DOHH2 (cell line): ENCODE measurements around the gene LEF1.

ENCODE experiments used
- H3F3A ChIP-seq: fragments of 200-600 bp; sonication (generic), shearing (Covaris generic); 2 replicates; pipeline ENCODE4 v1.6.0; 2016; ENCODE audit warnings: antibody characterized with exemption, mild to moderate bottlenecking; ENCODE audit not compliant: control insufficient read depth, insufficient read depth
- H3K27ac ChIP-seq: fragments of 200-600 bp; sonication (generic); 2 replicates; pipeline ENCODE4 v1.5.1; 2014; ENCODE audit warnings: low read depth, mild to moderate bottlenecking, low read length, moderate library complexity
- H3K27me3 ChIP-seq: fragments of 200-600 bp; sonication (generic); 2 replicates; pipeline ENCODE4 v1.6.1; 2014; ENCODE audit warnings: mild to moderate bottlenecking, low read length, mixed read lengths; ENCODE audit not compliant: control insufficient read depth
- H3K36me3 ChIP-seq: fragments of 200-600 bp; sonication (generic); 2 replicates; pipeline ENCODE4 v1.6.1; 2014; ENCODE audit warnings: mild to moderate bottlenecking, low read length, moderate library complexity, mixed read lengths; ENCODE audit not compliant: control insufficient read depth
- H3K4me1 ChIP-seq: fragments of 200-600 bp; sonication (generic); 2 replicates; pipeline ENCODE4 v1.6.1; 2014; ENCODE audit warnings: mild to moderate bottlenecking, low read length, mixed read lengths; ENCODE audit not compliant: control insufficient read depth
- H3K4me2 ChIP-seq: fragments of 200-600 bp; sonication (generic); 2 replicates; pipeline ENCODE4 v1.6.0; 2014; ENCODE audit warnings: mild to moderate bottlenecking, low read length, moderate library complexity
- H3K4me3 ChIP-seq: fragments of 200-600 bp; sonication (generic); 2 replicates; pipeline ENCODE4 v1.5.1; 2014; ENCODE audit warnings: mild to moderate bottlenecking, low read length, mixed read lengths
- H3K79me2 ChIP-seq: fragments of 200-600 bp; sonication (generic); 2 replicates; pipeline ENCODE4 v1.6.1; 2014; ENCODE audit warnings: mild to moderate bottlenecking, low read length, mixed read lengths; ENCODE audit not compliant: control insufficient read depth
- H3K9me2 ChIP-seq: fragments of 200-600 bp; sonication (generic); replicated peaks from 2 replicates; pipeline ENCODE4 v1.6.1; 2014; ENCODE audit warnings: mild to moderate bottlenecking, low read length, mixed read lengths; ENCODE audit not compliant: control insufficient read depth
- H3K9me3 ChIP-seq: fragments of 200-600 bp; sonication (generic); 2 replicates; pipeline ENCODE4 v1.6.1; 2014; ENCODE audit warnings: antibody characterized with exemption, low read length, mixed read lengths; ENCODE audit not compliant: control insufficient read depth, insufficient read depth
- H4K20me1 ChIP-seq: fragments of 200-600 bp; sonication (generic); 2 replicates; pipeline ENCODE4 v1.6.0; 2014; ENCODE audit warnings: low read depth, mild to moderate bottlenecking, antibody characterized with exemption, low read length, moderate library complexity; ENCODE audit not compliant: control insufficient read depth, insufficient read depth
- CTCF ChIP-seq: fragments of 200-600 bp; sonication (generic); IDR thresholded peaks from one replicate; pipeline ENCODE4 v1.5.1; 2014; ENCODE audit warnings: antibody characterized with exemption, mild to moderate bottlenecking, low read depth, low read length; ENCODE audit not compliant: poor library complexity, severe bottlenecking
- EZH2phosphoT487 ChIP-seq: fragments of 200-600 bp; sonication (generic); IDR thresholded peaks from 2 replicates; pipeline ENCODE4 v1.6.1; 2017; ENCODE audit warnings: borderline replicate concordance, mild to moderate bottlenecking, antibody characterized with exemption, low read length, moderate library complexity, mixed read lengths

LEF1 gene

GRCh38 chr4:108045687-108046024 is 123.1 kb downstream of the LEF1 start:
- Histone ChIP-seq H3K27me3 (no peaks in the 10 kb centered on the region), H3K27ac (no peak overlapping the region), H3K4me1 (peaks cover 7% of the 10 kb centered on the region), H3K36me3 (peaks cover 8% of the 10 kb centered on the region), H4K20me1 (no peaks in the 10 kb centered on the region; the same call in 1 of the 2 replicates), H3K79me2 (no peaks in the 10 kb centered on the region), H3K4me3 (no peak overlapping the region), H3F3A (no peaks in the 10 kb centered on the region), H3K4me2 (no peak overlapping the region), H3K9me2 (no peaks in the 10 kb centered on the region), H3K9me3 (no peaks in the 10 kb centered on the region)
- TF ChIP-seq CTCF, result no peak
- no peak for TF ChIP-seq EZH2phosphoT487

- H3K4me1 ChIP-seq, result peaks cover 7% of the 10 kb centered on the region
- H3K27me3 ChIP-seq, result no peaks in the 10 kb centered on the region
- no peak for TF ChIP-seq CTCF
- TF ChIP-seq EZH2phosphoT487, result no peak
- no peak overlapping the region for H3K27ac ChIP-seq
- no peak overlapping the region for H3K4me3 ChIP-seq
- no peaks in the 10 kb centered on the region for H3K9me3 ChIP-seq
- H3K4me2 ChIP-seq, result no peak overlapping the region
- H3K79me2 ChIP-seq, result no peaks in the 10 kb centered on the region
- H3K9me2 ChIP-seq, result no peaks in the 10 kb centered on the region
- no peaks in the 10 kb centered on the region; the same call in 1 of the 2 replicates for H4K20me1 ChIP-seq
- no peaks in the 10 kb centered on the region for H3F3A ChIP-seq
- H3K36me3 ChIP-seq, result peaks cover 8% of the 10 kb centered on the region
These were observed 123.6 kb downstream of the LEF1 start for GRCh38 chr4:108044951-108045686.

- H3K4me3 ChIP-seq, result no peak overlapping the region
- TF ChIP-seq EZH2phosphoT487 (no peak), CTCF (no peak)
- no peaks in the 10 kb centered on the region for H3K9me2 ChIP-seq
- no peaks in the 10 kb centered on the region for H3F3A ChIP-seq
- H3K4me2 ChIP-seq, result no peak overlapping the region
- H3K9me3 ChIP-seq, result no peaks in the 10 kb centered on the region
- peaks cover 11% of the 10 kb centered on the region for H3K4me1 ChIP-seq
- H3K27ac ChIP-seq, result no peak overlapping the region
- no peaks in the 10 kb centered on the region; the same call in 1 of the 2 replicates for H4K20me1 ChIP-seq
- H3K36me3 ChIP-seq, result peaks cover 4% of the 10 kb centered on the region
- H3K27me3 ChIP-seq, result no peaks in the 10 kb centered on the region
- H3K79me2 ChIP-seq, result no peaks in the 10 kb centered on the region
These were observed 125.2 kb downstream of the LEF1 start for GRCh38 chr4:108043526-108043925.
